DND-41 (cell line): Measurements from ENCODE around the gene DYNC2I2.

Experiments used
- ATAC-seq: fragments of 200-7000 bp; cut with Tn5 transposase; 3 replicates; pipeline ENCODE4 v1.9.1; 2021; ENCODE audit warnings: low read depth; ENCODE audit not compliant: insufficient read depth
- DNase-seq: peaks from one replicate; pipeline ENCODE4 v3.0.0-alpha.2; 2020
- H2AFZ ChIP-seq: 2 replicates; pipeline ENCODE4 v1.6.0; 2012; ENCODE audit warnings: low read depth, low read length
- H3K27ac ChIP-seq: 2 replicates; pipeline ENCODE4 v1.5.1; 2012; ENCODE audit warnings: low read length, inconsistent platforms
- H3K27me3 ChIP-seq: fragments of 200-600 bp; sonication (generic); 2 replicates; pipeline ENCODE4 v1.6.0; 2012; ENCODE audit warnings: low read length, mild to moderate bottlenecking, inconsistent platforms; ENCODE audit not compliant: insufficient read depth, poor library complexity
- H3K36me3 ChIP-seq: 2 replicates; pipeline ENCODE4 v1.5.1; 2012; ENCODE audit warnings: low read length, inconsistent platforms; ENCODE audit not compliant: insufficient read depth
- H3K4me1 ChIP-seq: 2 replicates; pipeline ENCODE4 v1.5.1; 2012; ENCODE audit warnings: mild to moderate bottlenecking, low read length; ENCODE audit not compliant: insufficient read depth
- H3K4me2 ChIP-seq: 2 replicates; pipeline ENCODE4 v1.6.0; 2012; ENCODE audit warnings: mild to moderate bottlenecking, moderate library complexity, low read length, inconsistent platforms; ENCODE audit not compliant: insufficient read depth
- H3K4me3 ChIP-seq, 2 experiments: fragments of 200-600 bp in 1 of 2; shearing (Covaris generic) in 1 of 2; 2 replicates each; pipeline ENCODE4 v1.5.1; 2012 to 2016; ENCODE audit warnings: inconsistent platforms in 2 of 2, low read length in 2 of 2, mild to moderate bottlenecking in 2 of 2, low read depth in 1 of 2, moderate library complexity in 1 of 2
- H3K79me2 ChIP-seq: 2 replicates; pipeline ENCODE4 v1.6.0; 2012; ENCODE audit warnings: low read length, inconsistent platforms; ENCODE audit not compliant: insufficient read depth
- H3K9ac ChIP-seq: 2 replicates; pipeline ENCODE4 v1.6.0; 2012; ENCODE audit warnings: low read depth, mild to moderate bottlenecking, inconsistent platforms, low read length, moderate library complexity
- H3K9me3 ChIP-seq: 2 replicates; pipeline ENCODE4 v1.5.1; 2012; ENCODE audit warnings: low read length, moderate library complexity, mild to moderate bottlenecking, inconsistent platforms; ENCODE audit not compliant: insufficient read depth, severe bottlenecking
- H4K20me1 ChIP-seq: 2 replicates; pipeline ENCODE4 v1.6.0; 2012; ENCODE audit warnings: low read length; ENCODE audit not compliant: insufficient read depth
- EZH2 ChIP-seq: IDR thresholded peaks from 3 replicates; pipeline ENCODE4 v1.6.1; 2012; ENCODE audit warnings: borderline replicate concordance, low read depth, mild to moderate bottlenecking, moderate library complexity, low read length, inconsistent platforms; ENCODE audit not compliant: severe bottlenecking
- TF ChIP-seq, protein P1 (sequence below): IDR thresholded peaks from 2 replicates; pipeline ENCODE4 v1.5.1; 2012; ENCODE audit warnings: borderline replicate concordance, low read length, moderate library complexity, mild to moderate bottlenecking; ENCODE audit not compliant: poor library complexity, severe bottlenecking; ENCODE audit errors: extremely low read depth

DYNC2I2 gene

DNA sequence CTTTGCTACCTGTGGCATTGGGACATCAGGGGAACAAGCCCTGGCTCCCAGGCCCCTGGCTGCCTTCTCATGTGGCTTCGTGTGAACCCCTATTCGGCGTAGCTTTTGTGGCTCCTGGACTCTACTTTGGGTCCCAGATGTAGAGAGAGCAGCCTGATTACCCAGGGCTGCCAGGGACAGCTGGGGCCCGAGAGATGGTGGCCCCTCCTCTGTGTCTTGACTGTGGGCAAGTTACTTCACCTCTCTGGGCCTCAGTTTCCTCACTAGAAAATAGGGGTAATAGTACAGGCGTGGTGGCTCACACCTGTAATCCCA, 47.7 kb upstream of the DYNC2I2 start:
- Histone ChIP-seq H3K4me2 (no peak overlapping the region), H3K4me3 (no peak overlapping the region), H2AFZ (no peak overlapping the region), H3K9ac (no peak overlapping the region), H3K27ac (no peak overlapping the region), H3K36me3 (peaks cover 15% of the 10 kb centered on the region), H4K20me1 (no peaks in the 10 kb centered on the region), H3K27me3 (no peaks in the 10 kb centered on the region), H3K79me2 (peaks cover 11% of the 10 kb centered on the region), H3K9me3 (no peaks in the 10 kb centered on the region), H3K4me1 (peaks cover 21% of the 10 kb centered on the region)
- TF ChIP-seq, protein P1, sequence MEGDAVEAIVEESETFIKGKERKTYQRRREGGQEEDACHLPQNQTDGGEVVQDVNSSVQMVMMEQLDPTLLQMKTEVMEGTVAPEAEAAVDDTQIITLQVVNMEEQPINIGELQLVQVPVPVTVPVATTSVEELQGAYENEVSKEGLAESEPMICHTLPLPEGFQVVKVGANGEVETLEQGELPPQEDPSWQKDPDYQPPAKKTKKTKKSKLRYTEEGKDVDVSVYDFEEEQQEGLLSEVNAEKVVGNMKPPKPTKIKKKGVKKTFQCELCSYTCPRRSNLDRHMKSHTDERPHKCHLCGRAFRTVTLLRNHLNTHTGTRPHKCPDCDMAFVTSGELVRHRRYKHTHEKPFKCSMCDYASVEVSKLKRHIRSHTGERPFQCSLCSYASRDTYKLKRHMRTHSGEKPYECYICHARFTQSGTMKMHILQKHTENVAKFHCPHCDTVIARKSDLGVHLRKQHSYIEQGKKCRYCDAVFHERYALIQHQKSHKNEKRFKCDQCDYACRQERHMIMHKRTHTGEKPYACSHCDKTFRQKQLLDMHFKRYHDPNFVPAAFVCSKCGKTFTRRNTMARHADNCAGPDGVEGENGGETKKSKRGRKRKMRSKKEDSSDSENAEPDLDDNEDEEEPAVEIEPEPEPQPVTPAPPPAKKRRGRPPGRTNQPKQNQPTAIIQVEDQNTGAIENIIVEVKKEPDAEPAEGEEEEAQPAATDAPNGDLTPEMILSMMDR: no peak
- no peak for DNase-seq
- no peak for ATAC-seq

DNA sequence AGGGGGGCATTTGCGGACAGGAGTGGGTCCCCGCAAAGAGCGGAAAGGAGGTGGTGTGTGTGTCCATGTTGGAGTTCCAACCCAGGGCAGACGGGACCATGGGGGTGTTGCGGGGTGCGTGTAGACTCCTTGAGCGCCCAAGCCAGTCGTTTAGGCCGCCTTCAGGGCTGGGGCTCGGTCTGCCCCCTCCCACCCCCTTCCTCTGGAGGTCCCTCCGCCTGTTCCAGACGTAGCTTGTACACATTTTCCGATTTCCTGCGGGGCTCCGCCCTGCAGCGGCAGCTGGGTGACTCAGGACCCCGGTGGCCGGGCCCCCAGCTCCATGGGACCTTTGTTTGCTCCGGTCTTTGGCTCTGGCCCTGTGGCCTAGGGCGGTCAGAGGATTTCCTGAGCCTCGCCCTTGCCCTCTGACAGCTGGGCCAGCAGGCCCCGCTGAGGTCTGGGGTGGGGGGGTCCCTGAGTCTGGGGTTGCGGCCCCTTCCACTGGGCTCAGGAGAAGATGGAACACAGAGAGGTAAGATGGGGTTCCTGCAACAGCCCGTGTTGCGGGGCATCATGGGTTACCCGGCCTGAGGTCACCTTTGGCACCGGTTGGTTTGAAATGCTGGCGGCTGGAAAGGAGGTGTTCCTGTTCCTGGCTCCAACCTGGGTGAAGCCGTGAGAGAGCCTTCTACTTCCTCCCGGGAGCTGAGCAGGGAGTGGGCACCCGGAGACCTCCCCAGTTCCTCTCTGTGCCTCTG, 47.1 kb upstream of the DYNC2I2 start:
- peak overlapping the region in 1 of 2 experiments; percentile 82; a peak in 2 of 4 replicates for H3K4me3 ChIP-seq
- H3K36me3 ChIP-seq: peaks cover 15% of the 10 kb centered on the region
- ATAC-seq (no peak), DNase-seq (no peak)
- H3K9me3 ChIP-seq: no peaks in the 10 kb centered on the region
- H4K20me1 ChIP-seq: no peaks in the 10 kb centered on the region
- H3K79me2 ChIP-seq: peaks cover 11% of the 10 kb centered on the region
- peak overlapping the region; percentile 95 for H3K4me2 ChIP-seq
- TF ChIP-seq, protein P1: no peak
- peaks cover 21% of the 10 kb centered on the region for H3K4me1 ChIP-seq
- no peaks in the 10 kb centered on the region for H3K27me3 ChIP-seq
- H3K27ac ChIP-seq: no peak overlapping the region; the same call in 1 of the 2 replicates
- H2AFZ ChIP-seq: peak overlapping the region; percentile 90
- peak overlapping the region; percentile 87; the same call in 1 of the 2 replicates for H3K9ac ChIP-seq

DNA sequence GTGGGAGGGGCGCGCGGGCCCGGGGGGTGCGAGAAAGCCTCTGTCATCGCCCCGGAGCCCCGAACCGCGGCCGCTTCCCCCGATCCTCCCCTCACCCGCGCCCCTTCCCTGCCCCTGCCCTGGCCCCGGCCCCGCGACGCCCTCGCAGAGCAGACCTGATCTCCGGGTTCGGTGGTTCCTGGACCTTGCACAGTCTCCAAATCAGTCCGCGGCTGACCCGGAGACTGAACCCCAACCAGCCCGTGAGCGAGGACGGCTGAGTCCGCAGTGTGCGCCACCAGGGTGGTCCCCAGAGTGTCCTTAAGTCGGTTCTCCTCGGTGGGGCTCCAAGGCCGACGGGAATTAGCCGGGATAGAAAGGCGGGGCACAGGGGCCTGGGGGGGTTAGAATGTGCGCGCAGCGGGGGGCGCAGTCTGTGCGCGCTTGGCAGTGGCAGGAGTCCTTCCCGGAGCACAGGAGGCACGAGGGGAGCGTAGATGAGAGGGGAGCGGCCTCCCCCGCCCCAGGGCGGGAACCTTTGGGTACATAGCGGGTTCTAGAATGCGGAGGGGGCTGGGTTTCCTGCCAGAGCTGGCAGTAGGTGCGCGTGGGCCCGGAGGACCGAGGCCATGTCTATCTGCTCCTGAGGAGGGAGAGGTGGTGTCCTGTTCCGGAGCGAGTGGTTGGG, 46.4 kb upstream of the DYNC2I2 start:
- peak; percentile 74 for DNase-seq
- Histone ChIP-seq H3K9me3 (no peaks in the 10 kb centered on the region), H3K4me3 (peak overlapping the region; percentile 65 to 82; a peak in 3 of 4 replicates), H3K27ac (peak overlapping the region; percentile 68), H3K36me3 (peaks cover 15% of the 10 kb centered on the region), H3K4me2 (peak overlapping the region; percentile 95), H3K9ac (peak overlapping the region; percentile 87), H2AFZ (peak overlapping the region; percentile 90), H3K4me1 (peaks cover 21% of the 10 kb centered on the region), H3K27me3 (no peaks in the 10 kb centered on the region), H3K79me2 (peaks cover 11% of the 10 kb centered on the region), H4K20me1 (no peaks in the 10 kb centered on the region)
- TF ChIP-seq, protein P1: no peak
- no peak for TF ChIP-seq EZH2
- peak; percentile 51 for ATAC-seq
